ENCODE results near the gene ECHDC3.

- no peak for TF ChIP-seq EZH2 (IDR thresholded peaks at IDR 0.05)
- no peak for TF ChIP-seq POLR2AphosphoS5 (IDR thresholded peaks at IDR 0.05; ENCODE audit: borderline replicate concordance, low read depth, low read length)
Observed at GRCh38 chr10:11716686-11717085, 25.5 kb upstream of the ECHDC3 start.
